ENCODE results near the gene GDPD5.

DNA sequence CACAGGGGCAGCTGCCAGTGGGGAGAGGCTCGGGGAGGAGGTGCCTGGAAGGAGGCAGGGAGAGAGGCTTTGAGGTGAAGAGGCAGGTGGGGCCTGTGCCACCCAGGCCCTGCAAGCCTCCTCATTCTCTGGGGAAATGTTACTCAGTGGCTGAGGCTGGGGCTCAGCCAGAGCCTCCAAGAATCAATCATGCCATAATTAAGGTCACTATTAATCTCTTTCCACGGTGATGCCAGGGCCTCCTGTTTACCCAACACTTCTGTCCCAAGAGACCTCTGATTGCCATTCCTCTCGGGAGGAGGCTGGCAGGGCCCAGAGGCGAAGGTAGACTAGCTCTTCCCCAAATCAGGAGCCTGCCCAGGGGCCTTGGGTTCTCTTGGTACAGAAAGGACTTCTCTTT, 38.4 kb downstream of the GDPD5 start:
- TF ChIP-seq, protein P1, sequence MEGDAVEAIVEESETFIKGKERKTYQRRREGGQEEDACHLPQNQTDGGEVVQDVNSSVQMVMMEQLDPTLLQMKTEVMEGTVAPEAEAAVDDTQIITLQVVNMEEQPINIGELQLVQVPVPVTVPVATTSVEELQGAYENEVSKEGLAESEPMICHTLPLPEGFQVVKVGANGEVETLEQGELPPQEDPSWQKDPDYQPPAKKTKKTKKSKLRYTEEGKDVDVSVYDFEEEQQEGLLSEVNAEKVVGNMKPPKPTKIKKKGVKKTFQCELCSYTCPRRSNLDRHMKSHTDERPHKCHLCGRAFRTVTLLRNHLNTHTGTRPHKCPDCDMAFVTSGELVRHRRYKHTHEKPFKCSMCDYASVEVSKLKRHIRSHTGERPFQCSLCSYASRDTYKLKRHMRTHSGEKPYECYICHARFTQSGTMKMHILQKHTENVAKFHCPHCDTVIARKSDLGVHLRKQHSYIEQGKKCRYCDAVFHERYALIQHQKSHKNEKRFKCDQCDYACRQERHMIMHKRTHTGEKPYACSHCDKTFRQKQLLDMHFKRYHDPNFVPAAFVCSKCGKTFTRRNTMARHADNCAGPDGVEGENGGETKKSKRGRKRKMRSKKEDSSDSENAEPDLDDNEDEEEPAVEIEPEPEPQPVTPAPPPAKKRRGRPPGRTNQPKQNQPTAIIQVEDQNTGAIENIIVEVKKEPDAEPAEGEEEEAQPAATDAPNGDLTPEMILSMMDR (IDR thresholded peaks at IDR 0.05) = no peak
- TF ChIP-seq POLR2AphosphoS5 (IDR thresholded peaks at IDR 0.05; ENCODE audit: insufficient read depth in 1 of 2, low read depth in 1 of 2) = no peak

Measured in vagina (tissue), 2 donors.